NCI-H2107 treated with DMSO at 0.1 percent for 48 hours (cell line): ENCODE results near the gene STK35.
"Not testable (repeated sequence)": the region's sequence is repeated elsewhere in the genome, so short reads cannot be mapped to it uniquely, and the experiment has no call there.

Experiments
- DNase-seq: peaks from one replicate; lab custom pipeline; 2025; ENCODE audit not compliant: unreplicated experiment; lab: John Stamatoyannopoulos, UW

Gene STK35

GRCh38 chr20:2156666-2157624 is 55.3 kb downstream of the STK35 start:
- no peak for DNase-seq

- DNase-seq: no peak
Measured at GRCh38 chr20:2162125-2162822, 60.6 kb downstream of the STK35 start.

GRCh38 chr20:2162823-2163166 is 61.2 kb downstream of the STK35 start:
- DNase-seq: no peak

GRCh38 chr20:2163312-2163711 is 61.7 kb downstream of the STK35 start:
- DNase-seq: no peak

- DNase-seq: no peak
Measured at GRCh38 chr20:2163757-2164156, 62.1 kb downstream of the STK35 start.

GRCh38 chr20:2164421-2164820 is 62.8 kb downstream of the STK35 start:
- DNase-seq: no peak

GRCh38 chr20:2164966-2165365 is 63.3 kb downstream of the STK35 start:
- no peak for DNase-seq

- DNase-seq: no peak
Measured at GRCh38 chr20:2165871-2166270, 64.2 kb downstream of the STK35 start.

- DNase-seq: no peak
Measured at GRCh38 chr20:2167112-2167511, 65.5 kb downstream of the STK35 start.

- DNase-seq: no peak
Measured at GRCh38 chr20:2168946-2169345, 67.3 kb downstream of the STK35 start.

- DNase-seq: no peak
Measured at GRCh38 chr20:2169456-2170088, 67.9 kb downstream of the STK35 start.

- DNase-seq: no peak
Measured at GRCh38 chr20:2170404-2170803, 68.8 kb downstream of the STK35 start.

GRCh38 chr20:2171266-2171790 is 69.7 kb downstream of the STK35 start:
- no peak for DNase-seq

- not testable (repeated sequence) for DNase-seq
Measured at GRCh38 chr20:2171840-2172239, 70.2 kb downstream of the STK35 start.

GRCh38 chr20:2172305-2173175 is 70.9 kb downstream of the STK35 start:
- peak; percentile 31 for DNase-seq

GRCh38 chr20:2173186-2173585 is 71.6 kb downstream of the STK35 start:
- DNase-seq: no peak

GRCh38 chr20:2174067-2174466 is 72.4 kb downstream of the STK35 start:
- DNase-seq: no peak

- no peak for DNase-seq
Measured at GRCh38 chr20:2176946-2177345, 75.3 kb downstream of the STK35 start.

GRCh38 chr20:2178318-2179232 is 76.9 kb downstream of the STK35 start:
- no peak for DNase-seq

- no peak for DNase-seq
Measured at GRCh38 chr20:2179233-2179580, 77.6 kb downstream of the STK35 start.
